Skin epidermis (tissue), 12 donors: Measurements from ENCODE around the gene CAD.
"Not testable (repeated sequence)": the region's sequence is repeated elsewhere in the genome, so short reads cannot be mapped to it uniquely, and the experiment has no call there.

ENCODE experiments used
- H3K27ac ChIP-seq, 21 experiments: fragments of 200-600 bp; sonication (generic) in 11 of 21; one replicate each; pipeline ENCODE4 v1.5.0; 2020; ENCODE audit warnings: mild to moderate bottlenecking in 3 of 21, inconsistent platforms in 2 of 21, moderate library complexity in 2 of 21
- H3K4me3 ChIP-seq, 7 experiments: fragments of 200-600 bp; sonication (generic) in 2 of 7; one replicate each; pipeline ENCODE4 v1.5.0; 2020; ENCODE audit warnings: inconsistent platforms in 2 of 7, mild to moderate bottlenecking in 2 of 7, moderate library complexity in 1 of 7

CAD gene

GRCh38 chr2:27195799-27196198, 21.4 kb upstream of the CAD start:
- not testable (repeated sequence) for H3K4me3 ChIP-seq, H3K27ac ChIP-seq

GRCh38 chr2:27198068-27198467, 19.1 kb upstream of the CAD start:
- H3K4me3 ChIP-seq, H3K27ac ChIP-seq: not testable (repeated sequence)

GRCh38 chr2:27198627-27199026, 18.5 kb upstream of the CAD start:
- H3K4me3 ChIP-seq: no peak overlapping the region
- H3K27ac ChIP-seq: no peak overlapping the region

- Histone ChIP-seq H3K4me3 (no peak overlapping the region), H3K27ac (no peak overlapping the region)
These were observed 17.9 kb upstream of the CAD start for GRCh38 chr2:27199241-27199640.

- Histone ChIP-seq H3K27ac (no peak overlapping the region), H3K4me3 (no peak overlapping the region)
These were observed 15.5 kb upstream of the CAD start for GRCh38 chr2:27201675-27202074.

- no peak overlapping the region for H3K4me3 ChIP-seq
- H3K27ac ChIP-seq: no peak overlapping the region
These were observed 14.3 kb upstream of the CAD start for GRCh38 chr2:27202854-27203253.

- Histone ChIP-seq H3K27ac (no peak overlapping the region), H3K4me3 (no peak overlapping the region)
These were observed 13.4 kb upstream of the CAD start for GRCh38 chr2:27203741-27204140.

- no peak overlapping the region for H3K4me3 ChIP-seq
- H3K27ac ChIP-seq: no peak overlapping the region
These were observed 12.6 kb upstream of the CAD start for GRCh38 chr2:27204566-27204965.

GRCh38 chr2:27205206-27205605, 12.0 kb upstream of the CAD start:
- no peak overlapping the region for H3K27ac ChIP-seq
- H3K4me3 ChIP-seq: no peak overlapping the region

GRCh38 chr2:27206346-27206745, 10.8 kb upstream of the CAD start:
- no peak overlapping the region for H3K4me3 ChIP-seq
- no peak overlapping the region for H3K27ac ChIP-seq

GRCh38 chr2:27208486-27209050, 8.6 kb upstream of the CAD start:
- no peak overlapping the region for H3K27ac ChIP-seq
- no peak overlapping the region for H3K4me3 ChIP-seq

GRCh38 chr2:27209621-27210401, 7.4 kb upstream of the CAD start:
- H3K27ac ChIP-seq: peak overlapping the region in 2 of 21 experiments; percentile 48 to 95
- H3K4me3 ChIP-seq: no peak overlapping the region

GRCh38 chr2:27211241-27211942, 5.8 kb upstream of the CAD start:
- H3K27ac ChIP-seq: peak overlapping the region in 20 of 21 experiments; percentile 89 to 99 (median 98)
- H3K4me3 ChIP-seq: peak overlapping the region; percentile 52 to 82 (median 70)

- peak within 1 kb of the TSS; percentile 89 to 99 (median 98) for H3K27ac ChIP-seq
- peak within 1 kb of the TSS; percentile 52 to 82 (median 70) for H3K4me3 ChIP-seq
These were observed 5.1 kb upstream of the CAD start, which contains the start of the genes ATRAID and SLC5A6 for GRCh38 chr2:27211943-27212625. Gene ATRAID, plus strand, starts transcription at chr2:27212041. Its CDS starts 328 bp downstream, at chr2:27212369. Gene SLC5A6, minus strand, starts transcription at chr2:27212268. Its CDS starts 4,618 bp downstream, at chr2:27207650.

- H3K4me3 ChIP-seq: peak overlapping the region; percentile 52 to 82 (median 70)
- peak overlapping the region; percentile 89 to 99 (median 98) for H3K27ac ChIP-seq
These were observed 4.3 kb upstream of the CAD start for GRCh38 chr2:27212626-27213471.

GRCh38 chr2:27214941-27215340, 2.2 kb upstream of the CAD start:
- Histone ChIP-seq H3K4me3 (no peak overlapping the region), H3K27ac (peak overlapping the region in 2 of 21 experiments; percentile 1 to 62)

- Histone ChIP-seq H3K4me3 (peak overlapping the region; percentile 48 to 80 (median 66)), H3K27ac (peak overlapping the region in 19 of 21 experiments; percentile 68 to 89 (median 85))
These were observed 592 bp upstream of the CAD start for GRCh38 chr2:27216416-27217137.

GRCh38 chr2:27218614-27219013, 1.4 kb downstream of the CAD start:
- peak overlapping the region in 3 of 21 experiments; percentile 30 to 88 (median 83) for H3K27ac ChIP-seq

More at GRCh38 chr2:27218614-27219013, 1.4 kb downstream of the CAD start:
- H3K4me3 ChIP-seq: no peak overlapping the region
